HG02884 (cell line): ENCODE data around the gene METTL15.
"Not testable (repeated sequence)": the region's sequence is repeated elsewhere in the genome, so short reads cannot be mapped to it uniquely, and the experiment has no call there.

Experiments
- ATAC-seq: cut with Tn5 transposase; IDR thresholded peaks from one replicate; pipeline ENCODE4 v1.9.1; 2021; ENCODE audit warnings: mild to moderate bottlenecking, moderate library complexity; ENCODE audit not compliant: unreplicated experiment

Gene METTL15

GRCh38 chr11:28110108-28110820, 2.1 kb downstream of the METTL15 start:
- peak; percentile 36 for ATAC-seq

GRCh38 chr11:28110821-28111200, 2.6 kb downstream of the METTL15 start:
- ATAC-seq = no peak

GRCh38 chr11:28114116-28114515, 5.9 kb downstream of the METTL15 start:
- ATAC-seq = no peak

- ATAC-seq = no peak
Measured at GRCh38 chr11:28114731-28115130, 6.5 kb downstream of the METTL15 start.

- no peak for ATAC-seq
Measured at GRCh38 chr11:28117712-28118111, 9.5 kb downstream of the METTL15 start.

GRCh38 chr11:28123151-28123581, 15.0 kb downstream of the METTL15 start:
- ATAC-seq = no peak

GRCh38 chr11:28132548-28132947, 24.4 kb downstream of the METTL15 start:
- ATAC-seq = no peak

- ATAC-seq = no peak
Measured at GRCh38 chr11:28133146-28133545, 25.0 kb downstream of the METTL15 start.

GRCh38 chr11:28136157-28136556, 28.0 kb downstream of the METTL15 start:
- not testable (repeated sequence) for ATAC-seq

- ATAC-seq = no peak
Measured at GRCh38 chr11:28137366-28137765, 29.2 kb downstream of the METTL15 start.

- no peak for ATAC-seq
Measured at GRCh38 chr11:28137832-28138231, 29.6 kb downstream of the METTL15 start.

- no peak for ATAC-seq
Measured at GRCh38 chr11:28139841-28140415, 31.7 kb downstream of the METTL15 start.

- ATAC-seq = no peak
Measured at GRCh38 chr11:28140689-28141455, 32.7 kb downstream of the METTL15 start.

- ATAC-seq = no peak
Measured at GRCh38 chr11:28142724-28143123, 34.5 kb downstream of the METTL15 start.

GRCh38 chr11:28144808-28145207, 36.6 kb downstream of the METTL15 start:
- no peak for ATAC-seq

GRCh38 chr11:28146123-28146751, 38.0 kb downstream of the METTL15 start:
- no peak for ATAC-seq

GRCh38 chr11:28152743-28153142, 44.6 kb downstream of the METTL15 start:
- no peak for ATAC-seq

- no peak for ATAC-seq
Measured at GRCh38 chr11:28153586-28153985, 45.4 kb downstream of the METTL15 start.

- ATAC-seq = no peak
Measured at GRCh38 chr11:28168718-28169117, 60.5 kb downstream of the METTL15 start.

- peak; percentile 84 for ATAC-seq
Measured at GRCh38 chr11:28169816-28170215, 61.6 kb downstream of the METTL15 start.

GRCh38 chr11:28170759-28171158, 62.6 kb downstream of the METTL15 start:
- no peak for ATAC-seq
